T47D (cell line): ENCODE measurements around the gene FAM161B.

Experiments
- DNase-seq, 2 experiments: peaks; one replicate each; pipeline versions ENCODE4 v3.0.0 to v3.0.0-alpha.2; 2011 to 2012; ENCODE audit warnings: low read depth in 1 of 2, low spot score in 1 of 2
- JUND ChIP-seq: IDR thresholded peaks from 2 replicates; pipeline ENCODE4 v1.6.1; 2012; ENCODE audit warnings: low read depth
- in situ Hi-C: cut with HindIII; loops from 2 replicates; pipeline ENCODE4 v1.10.0; 2016; ENCODE audit warnings: low sequenced_read_pairs, low pct_unique_long_range_greater_than_20kb

FAM161B gene

GRCh38 chr14:73976125-73976524 lies 26.2 kb upstream of the FAM161B start:
- in situ Hi-C loops: no loop called here
- no peak for TF ChIP-seq JUND
- no peak for DNase-seq

GRCh38 chr14:73973497-73973896 lies 23.6 kb upstream of the FAM161B start:
- DNase-seq: no peak
- TF ChIP-seq JUND: no peak
- in situ Hi-C loops: no loop called here

DNA sequence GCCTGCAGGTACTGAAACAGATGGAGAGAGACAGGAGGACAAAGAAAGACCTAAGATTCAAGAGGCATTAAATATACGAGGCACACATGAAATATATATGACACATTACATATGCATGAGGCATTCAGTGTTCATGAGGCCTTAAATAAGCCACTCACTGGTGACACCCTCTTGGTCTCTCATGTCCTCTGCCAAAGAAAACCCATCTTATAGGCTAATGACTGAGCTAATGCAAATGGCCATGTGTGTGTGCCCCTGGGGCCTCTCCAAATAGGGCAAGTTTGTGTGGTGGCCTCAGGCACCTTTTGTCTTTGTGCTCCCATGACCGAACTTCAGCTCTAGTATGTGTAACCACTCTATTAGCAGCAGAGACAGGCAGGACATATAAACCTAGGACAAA lies 19.0 kb upstream of the FAM161B start:
- TF ChIP-seq JUND: no peak
- in situ Hi-C loops: no loop called here

GRCh38 chr14:73965216-73965615 lies 15.3 kb upstream of the FAM161B start:
- DNase-seq: no peak
- in situ Hi-C loops: no loop called here
- TF ChIP-seq JUND: no peak

More for the DNA sequence above, 19.0 kb upstream of the FAM161B start:
- DNase-seq: no peak

- TF ChIP-seq JUND: no peak
- in situ Hi-C loops: no loop called here
- no peak for DNase-seq
Measured at GRCh38 chr14:73961192-73961591, 11.3 kb upstream of the FAM161B start.

GRCh38 chr14:73958591-73958990 lies 8.7 kb upstream of the FAM161B start:
- in situ Hi-C loops: no loop called here
- no peak for DNase-seq
- no peak for TF ChIP-seq JUND

DNA sequence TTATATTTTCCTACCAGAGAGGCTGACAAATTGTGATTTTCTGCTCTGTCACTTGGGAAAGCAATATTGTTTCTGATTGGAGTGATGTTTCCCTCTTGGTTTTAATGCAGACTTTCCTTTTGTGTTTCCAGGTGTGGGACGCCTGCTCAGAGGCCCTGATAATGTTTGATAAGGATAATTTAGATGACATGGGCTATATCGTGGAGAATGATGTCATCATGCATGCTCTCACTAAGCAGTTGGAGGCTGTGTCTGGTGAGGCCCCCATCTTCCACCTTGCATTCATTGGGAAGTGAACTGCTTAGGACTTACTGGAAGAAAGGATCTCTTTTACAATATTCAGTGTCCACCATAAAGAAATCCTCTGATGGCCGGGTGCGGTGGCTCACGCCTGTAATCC lies 5.8 kb upstream of the FAM161B start:
- no peak for TF ChIP-seq JUND
- DNase-seq: no peak
- in situ Hi-C loops: no loop called here

- DNase-seq: no peak
- in situ Hi-C loops: no loop called here
- no peak for TF ChIP-seq JUND
Measured at GRCh38 chr14:73953731-73954130, 3.8 kb upstream of the FAM161B start.

GRCh38 chr14:73945159-73945670 lies 4.7 kb downstream of the FAM161B start:
- no peak for TF ChIP-seq JUND
- no peak for DNase-seq
- in situ Hi-C loops: no loop called here

DNA sequence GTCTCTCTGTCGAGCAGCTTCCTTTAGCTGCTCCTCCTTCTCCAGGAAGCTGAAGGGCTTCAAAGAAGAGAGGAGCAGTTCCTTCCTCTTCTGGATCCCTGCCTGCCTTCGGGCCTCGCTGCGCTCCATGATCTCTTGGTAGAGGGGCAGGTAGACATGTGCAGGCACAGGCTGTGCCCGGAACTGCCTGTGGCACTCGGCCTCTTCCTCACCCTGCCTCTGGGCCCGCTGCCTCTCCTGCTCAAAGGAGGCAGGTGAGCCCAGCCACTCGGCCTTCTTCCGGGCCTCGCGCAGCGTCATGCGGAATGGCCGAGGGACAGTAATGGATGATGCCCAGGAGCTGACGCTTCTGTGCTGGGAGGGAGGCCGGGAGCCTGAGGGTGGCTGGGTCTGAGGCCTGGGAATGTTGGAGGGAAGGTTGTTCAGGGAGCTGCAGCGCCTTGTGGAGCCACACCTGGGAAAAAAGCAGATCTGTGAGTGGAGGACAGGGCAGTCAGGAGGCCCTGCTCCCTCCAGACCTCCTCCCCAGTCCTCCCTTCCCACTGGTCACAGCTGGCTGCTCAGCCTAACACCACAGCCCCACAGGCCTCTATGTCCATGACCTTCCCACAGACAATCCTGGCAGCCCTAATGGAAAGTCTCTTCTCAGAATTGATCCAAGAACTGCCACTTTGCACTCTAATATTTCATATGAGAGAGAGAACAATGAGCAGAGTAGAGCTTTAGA lies 5.3 kb downstream of the FAM161B start:
- no peak for TF ChIP-seq JUND
- in situ Hi-C loops: no loop called here
- DNase-seq: no peak

DNA sequence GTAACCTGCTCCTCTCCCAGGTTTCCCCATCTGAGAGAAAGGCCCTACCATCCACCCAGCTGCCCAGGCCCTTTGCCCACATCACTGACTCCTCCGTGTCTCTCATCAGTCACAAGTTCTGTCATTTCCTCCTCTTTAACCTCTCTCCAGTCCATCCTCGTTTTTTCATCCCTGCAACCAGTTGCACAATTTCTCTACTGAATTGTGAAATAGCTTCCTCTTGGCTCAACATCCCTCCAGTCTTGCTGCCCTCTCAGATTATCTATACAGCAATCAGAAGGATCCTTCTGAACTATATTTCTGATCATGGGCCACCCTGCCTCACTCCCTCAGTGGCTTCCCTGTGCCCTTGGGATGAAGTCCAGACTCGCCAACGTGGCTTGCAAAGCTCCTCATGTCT lies 6.8 kb downstream of the FAM161B start:
- in situ Hi-C loops: no loop called here
- peak in 1 of 2 experiments; percentile 24 for DNase-seq
- TF ChIP-seq JUND: no peak

GRCh38 chr14:73942180-73942579 lies 7.7 kb downstream of the FAM161B start:
- DNase-seq: no peak
- no peak for TF ChIP-seq JUND
- in situ Hi-C loops: no loop called here

- no peak for TF ChIP-seq JUND
- in situ Hi-C loops: no loop called here
- DNase-seq: no peak
Measured at GRCh38 chr14:73937012-73937411, 12.9 kb downstream of the FAM161B start.

DNA sequence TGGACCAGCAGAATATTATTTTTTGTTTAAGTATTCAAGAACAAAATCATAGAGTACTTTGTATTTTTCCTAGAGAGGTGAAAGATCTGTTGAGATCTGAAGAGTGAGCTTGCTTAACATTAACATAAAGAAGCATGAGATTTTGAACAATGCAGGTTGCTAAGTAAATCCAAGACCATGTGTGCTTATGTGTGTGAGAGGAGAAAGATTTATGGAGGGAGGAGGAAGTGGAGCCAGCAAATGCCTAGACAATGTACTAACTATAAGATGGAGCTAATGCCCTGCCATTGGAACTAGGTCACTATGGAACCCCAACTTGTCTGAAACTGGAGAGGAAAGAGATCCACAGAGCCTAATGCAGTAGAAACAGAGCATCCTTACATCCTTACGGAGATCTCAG lies 13.3 kb downstream of the FAM161B start:
- TF ChIP-seq JUND: no peak
- no peak for DNase-seq
- in situ Hi-C loops: no loop called here
